ENCODE results near the gene SLCO3A1. TPM values are rescaled to one million over a fixed set of nuclear protein-coding genes. Genes with fewer than 3 reads are reported as not detected.
A peak's percentile ranks its signal among the peaks of the same experiment; 100 is the strongest.

Gene SLCO3A1
- 10 to 100 TPM; 23.1 to 62.8 (median 35.1) TPM for total RNA-seq

GRCh38 chr15:91853511-91853947 lies at the start of gene SLCO3A1:
Gene SLCO3A1, plus strand, starts transcription at chr15:91853708.
- WGBS, 2 donors = 0 to 1% methylated on average over 22 to 67 of the region's 67 CpGs
- H3K4me3 ChIP-seq (ENCODE audit: low read depth, poor library complexity, severe bottlenecking) = peak within 1 kb of the TSS; percentile 68
- DNase-seq (ENCODE audit: low spot score in 2 of 2) = peak in 1 of 2 donors; percentile 97
- intact Hi-C loops (cut with DNase I; ENCODE audit: low total_unique reads) = loop anchor here (5.0 to 10.0 kb wide), 2 partner anchors 121 to 224 kb away; no protein-coding TSS in a partner anchor
- no peak for TF ChIP-seq POLR2A (IDR thresholded peaks at IDR 0.05)
- TF ChIP-seq CTCF (IDR thresholded peaks at IDR 0.05) = no peak

- H3K4me3 ChIP-seq (ENCODE audit: low read depth, poor library complexity, severe bottlenecking) = no peak overlapping the region
- WGBS, 2 donors = 93 to 94% methylated on average over 6 of the region's 6 CpGs
- TF ChIP-seq CTCF (IDR thresholded peaks at IDR 0.05) = no peak
- TF ChIP-seq POLR2A (IDR thresholded peaks at IDR 0.05) = no peak
- intact Hi-C loops (cut with DNase I; ENCODE audit: low total_unique reads) = no loop called here
- no peak for DNase-seq (ENCODE audit: low spot score in 2 of 2)
Observed at GRCh38 chr15:91807122-91807521, 46.4 kb upstream of the SLCO3A1 start.

DNA sequence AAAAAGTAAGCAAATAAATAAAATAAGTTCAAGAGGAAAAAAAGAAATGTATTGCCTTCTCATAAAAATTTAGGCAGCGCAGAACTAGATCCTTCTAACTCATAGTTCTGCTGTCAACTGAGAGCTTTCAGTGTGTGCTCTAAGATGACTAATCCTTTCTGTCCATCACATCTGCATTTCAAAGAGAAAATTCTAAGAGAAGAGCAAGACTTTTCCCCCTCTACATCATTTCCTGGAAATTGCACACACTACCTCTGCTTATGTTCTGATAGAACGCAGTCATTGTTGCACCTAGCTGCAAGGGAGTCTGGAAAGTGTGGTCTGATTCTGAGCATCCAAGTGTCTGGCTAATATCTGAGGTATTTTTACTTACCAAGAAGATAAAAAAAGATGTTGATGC lies 39.6 kb upstream of the SLCO3A1 start:
- no peak overlapping the region for H3K4me3 ChIP-seq (ENCODE audit: low read depth, poor library complexity, severe bottlenecking)
- WGBS, 2 donors = 97 to 100% methylated on average over 2 of the region's 2 CpGs
- TF ChIP-seq POLR2A (IDR thresholded peaks at IDR 0.05) (no peak), CTCF (IDR thresholded peaks at IDR 0.05) (no peak)
- intact Hi-C loops (cut with DNase I; ENCODE audit: low total_unique reads) = no loop called here
- no peak for DNase-seq (ENCODE audit: low spot score in 2 of 2)

- intact Hi-C loops (cut with DNase I; ENCODE audit: low total_unique reads) = no loop called here
- TF ChIP-seq POLR2A (IDR thresholded peaks at IDR 0.05) = no peak
- no peak overlapping the region for H3K4me3 ChIP-seq (ENCODE audit: low read depth, poor library complexity, severe bottlenecking)
- no peak for DNase-seq (ENCODE audit: low spot score in 2 of 2)
- WGBS, 2 donors = 82 to 84% methylated on average over 3 of the region's 3 CpGs
Observed at GRCh38 chr15:91816942-91817341, 36.6 kb upstream of the SLCO3A1 start.

GRCh38 chr15:91821458-91821857 lies 32.0 kb upstream of the SLCO3A1 start:
- TF ChIP-seq POLR2A (IDR thresholded peaks at IDR 0.05) (no peak), CTCF (IDR thresholded peaks at IDR 0.05) (no peak)

GRCh38 chr15:91824256-91824655 lies 29.3 kb upstream of the SLCO3A1 start:
- H3K4me3 ChIP-seq (ENCODE audit: low read depth, poor library complexity, severe bottlenecking) = no peak overlapping the region
- no peak for DNase-seq (ENCODE audit: low spot score in 2 of 2)
- intact Hi-C loops (cut with DNase I; ENCODE audit: low total_unique reads) = no loop called here
- TF ChIP-seq CTCF (IDR thresholded peaks at IDR 0.05) (no peak), POLR2A (IDR thresholded peaks at IDR 0.05) (no peak)
- WGBS, 2 donors = 47 to 48% methylated on average over 3 of the region's 3 CpGs

More at GRCh38 chr15:91821458-91821857, 32.0 kb upstream of the SLCO3A1 start:
- WGBS, 2 donors = 62 to 64% methylated on average over 5 of the region's 5 CpGs
- no peak for DNase-seq (ENCODE audit: low spot score in 2 of 2)
- H3K4me3 ChIP-seq (ENCODE audit: low read depth, poor library complexity, severe bottlenecking) = no peak overlapping the region
- intact Hi-C loops (cut with DNase I; ENCODE audit: low total_unique reads) = no loop called here
